AG04449 (cell line): Measurements from ENCODE around the gene KHDC4.

Source experiments
- CTCF ChIA-PET: fragments of 350-600 bp; formaldehyde crosslinking; extraction: SDS; loops from one replicate; lab custom pipeline; 2021; ENCODE audit warnings: antibody characterized with exemption; lab: Yijun Ruan, JAX
- POLR2A ChIA-PET: fragments of 400-600, 350-600 bp; formaldehyde crosslinking; extraction: SDS; loops from one replicate; lab custom pipeline; 2020; ENCODE audit warnings: antibody characterized with exemption, inconsistent platforms; lab: Yijun Ruan, JAX
- DNase-seq: peaks from one replicate; pipeline ENCODE4 v3.0.0-alpha.2; 2010; ENCODE audit warnings: low read depth, low spot score
- H3K4me3 ChIP-seq: 2 replicates; pipeline ENCODE4 v1.5.1; 2011; ENCODE audit warnings: low read depth, mild to moderate bottlenecking, control low read depth, low read length
- CTCF ChIP-seq: IDR thresholded peaks from one replicate; pipeline ENCODE4 v1.5.1; 2011; ENCODE audit warnings: mild to moderate bottlenecking, moderate library complexity, low read length, control low read depth, inconsistent platforms; ENCODE audit not compliant: insufficient read depth; ENCODE audit errors: missing control alignments

KHDC4 gene

GRCh38 chr1:155882235-155882634 is 52.0 kb downstream of the KHDC4 start:
- no peak for DNase-seq
- ChIA-PET CTCF (interaction anchor here (0.7 to 2.1 kb wide), 7 partner anchors 10 to 106 kb away, joined by 3 to 13 read pairs (median 3); no protein-coding TSS in a partner anchor), POLR2A (no interaction called here)
- no peak for TF ChIP-seq CTCF
- no peak overlapping the region for H3K4me3 ChIP-seq

- POLR2A ChIA-PET: interaction anchor here (0.8 kb wide), 1 partner anchor 20 kb away, joined by 3 read pairs; no protein-coding TSS in a partner anchor
- no peak overlapping the region for H3K4me3 ChIP-seq
- no peak for DNase-seq
- TF ChIP-seq CTCF: no peak
- CTCF ChIA-PET: no interaction called here
These were observed 53.3 kb downstream of the KHDC4 start for GRCh38 chr1:155880950-155881349.

GRCh38 chr1:155880251-155880650 is 54.0 kb downstream of the KHDC4 start:
- TF ChIP-seq CTCF: no peak
- POLR2A ChIA-PET: interaction anchor here (0.8 kb wide), 1 partner anchor 19 kb away, joined by 3 read pairs; no protein-coding TSS in a partner anchor
- CTCF ChIA-PET: no interaction called here
- no peak for DNase-seq
- H3K4me3 ChIP-seq: no peak overlapping the region

GRCh38 chr1:155877945-155878344 is 56.3 kb downstream of the KHDC4 start:
- H3K4me3 ChIP-seq: no peak overlapping the region
- ChIA-PET CTCF (interaction anchor here (1.4 to 2.6 kb wide), 3 partner anchors 12 to 22 kb away, joined by 3 to 8 read pairs (median 3); partner anchors contain the start of gene SYT11), POLR2A (interaction anchor here (0.6 kb wide), 1 partner anchor 170 kb away, joined by 3 read pairs; no protein-coding TSS in a partner anchor)
- TF ChIP-seq CTCF: no peak
- no peak for DNase-seq

GRCh38 chr1:155873860-155874259 is 60.4 kb downstream of the KHDC4 start:
- TF ChIP-seq CTCF: no peak
- ChIA-PET POLR2A (no interaction called here), CTCF (interaction anchor here (1.6 to 2.7 kb wide), 2 partner anchors 8 to 11 kb away, joined by 4 to 13 read pairs; no protein-coding TSS in a partner anchor)
- H3K4me3 ChIP-seq: no peak overlapping the region
- no peak for DNase-seq

GRCh38 chr1:155872527-155872926 is 61.7 kb downstream of the KHDC4 start:
- POLR2A ChIA-PET: no interaction called here
- TF ChIP-seq CTCF: no peak
- no peak for DNase-seq
- no peak overlapping the region for H3K4me3 ChIP-seq
- CTCF ChIA-PET: interaction anchor here (1.6 to 2.7 kb wide), 3 partner anchors 10 to 13 kb away, joined by 4 to 13 read pairs (median 4); no protein-coding TSS in a partner anchor
